GM21786 (cell line): ENCODE results near the gene B3GNT3.
"Not testable (repeated sequence)": the region's sequence is repeated elsewhere in the genome, so short reads cannot be mapped to it uniquely, and the experiment has no call there.

Source experiments
- ATAC-seq: cut with Tn5 transposase; IDR thresholded peaks from one replicate; pipeline ENCODE4 v1.9.1; 2021; ENCODE audit not compliant: unreplicated experiment

Gene B3GNT3

GRCh38 chr19:17765069-17765618 lies 29.8 kb upstream of the B3GNT3 start:
- ATAC-seq, result no peak

- ATAC-seq, result no peak
These were observed 28.3 kb upstream of the B3GNT3 start for GRCh38 chr19:17766543-17767131.

- no peak for ATAC-seq
These were observed 27.4 kb upstream of the B3GNT3 start for GRCh38 chr19:17767559-17767958.

- ATAC-seq, result no peak
These were observed 24.3 kb upstream of the B3GNT3 start for GRCh38 chr19:17770613-17771012.

- ATAC-seq, result no peak
These were observed 22.8 kb upstream of the B3GNT3 start for GRCh38 chr19:17772172-17772571.

- ATAC-seq, result no peak
These were observed 19.6 kb upstream of the B3GNT3 start for GRCh38 chr19:17775245-17775927.

GRCh38 chr19:17775991-17776803 lies 18.7 kb upstream of the B3GNT3 start:
- ATAC-seq, result peak; percentile 69

- not testable (repeated sequence) for ATAC-seq
These were observed 17.1 kb upstream of the B3GNT3 start for GRCh38 chr19:17777840-17778239.

GRCh38 chr19:17778251-17778967 lies 16.5 kb upstream of the B3GNT3 start:
- ATAC-seq, result no peak

- ATAC-seq, result no peak
These were observed 15.7 kb upstream of the B3GNT3 start for GRCh38 chr19:17778968-17779929.

GRCh38 chr19:17780781-17781180 lies 14.2 kb upstream of the B3GNT3 start:
- ATAC-seq, result no peak

GRCh38 chr19:17783721-17784120 lies 11.2 kb upstream of the B3GNT3 start:
- not testable (repeated sequence) for ATAC-seq

GRCh38 chr19:17784201-17785008 lies 10.5 kb upstream of the B3GNT3 start:
- no peak for ATAC-seq

- ATAC-seq, result no peak
These were observed 7.5 kb upstream of the B3GNT3 start for GRCh38 chr19:17787274-17787913.

- ATAC-seq, result no peak
These were observed 6.3 kb upstream of the B3GNT3 start for GRCh38 chr19:17788632-17789031.

GRCh38 chr19:17790059-17790780 lies 4.7 kb upstream of the B3GNT3 start:
- no peak for ATAC-seq

GRCh38 chr19:17794412-17794730 lies 567 bp upstream of the B3GNT3 start:
- ATAC-seq, result no peak

GRCh38 chr19:17795495-17795856 lies 538 bp downstream of the B3GNT3 start:
- ATAC-seq, result no peak
